NB4 (cell line): ENCODE results near the gene CCDC110.

ENCODE experiments used
- CTCF ChIP-seq: IDR thresholded peaks from one replicate; pipeline ENCODE4 v1.5.1; 2012; ENCODE audit warnings: low read depth, low read length
- MAX ChIP-seq: IDR thresholded peaks from 2 replicates; pipeline ENCODE4 v1.6.1; 2011; ENCODE audit warnings: low read depth, low read length
- MYC ChIP-seq: IDR thresholded peaks from 2 replicates; pipeline ENCODE4 v1.6.1; 2011; ENCODE audit warnings: low read depth, low read length
- POLR2A ChIP-seq: IDR thresholded peaks from 2 replicates; pipeline ENCODE4 v1.6.1; 2011; ENCODE audit warnings: mild to moderate bottlenecking; ENCODE audit not compliant: insufficient read length; ENCODE audit errors: extremely low read depth

GRCh38 chr4:185405296-185405999 is 66.1 kb downstream of the CCDC110 start:
- TF ChIP-seq MYC (no peak), CTCF (no peak), MAX (no peak), POLR2A (no peak)
